ENCODE measurements around the gene CCL28.

The CCL28 gene

DNA sequence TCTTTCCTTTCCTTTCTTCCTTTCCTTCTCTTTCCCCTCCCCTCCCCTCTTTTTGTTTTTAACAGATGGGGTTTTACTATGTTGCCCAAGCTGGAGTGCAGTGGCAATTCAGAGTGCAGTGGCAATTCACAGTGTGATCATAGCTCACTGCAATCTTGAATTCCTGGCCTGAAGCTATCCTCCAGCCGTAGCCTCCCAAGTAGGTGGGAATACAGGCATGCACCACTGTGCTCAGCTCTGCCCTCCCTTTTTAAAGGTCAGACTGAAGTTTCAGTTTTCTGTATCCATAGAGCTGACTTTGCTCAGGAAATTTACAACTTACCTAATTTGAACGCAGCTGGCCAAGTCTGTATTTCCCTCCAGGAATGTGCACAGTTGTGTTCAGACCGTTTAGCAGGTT lies 696 bp downstream of the CCL28 start:
- TF ChIP-seq FOXP2 (optimal IDR thresholded peaks at IDR 0.05; ENCODE audit: borderline replicate concordance, extremely low read depth, extremely low read length, insufficient read depth) (no peak), SIN3A (IDR thresholded peaks at IDR 0.05; ENCODE audit: borderline replicate concordance, insufficient read depth, low read length) (no peak), POLR2AphosphoS5 (IDR thresholded peaks at IDR 0.05; ENCODE audit: low read depth, low read length) (no peak), TAF1 (IDR thresholded peaks at IDR 0.05; ENCODE audit: borderline replicate concordance, insufficient read depth, low read length) (no peak)
- TF ChIP-seq, protein P1, sequence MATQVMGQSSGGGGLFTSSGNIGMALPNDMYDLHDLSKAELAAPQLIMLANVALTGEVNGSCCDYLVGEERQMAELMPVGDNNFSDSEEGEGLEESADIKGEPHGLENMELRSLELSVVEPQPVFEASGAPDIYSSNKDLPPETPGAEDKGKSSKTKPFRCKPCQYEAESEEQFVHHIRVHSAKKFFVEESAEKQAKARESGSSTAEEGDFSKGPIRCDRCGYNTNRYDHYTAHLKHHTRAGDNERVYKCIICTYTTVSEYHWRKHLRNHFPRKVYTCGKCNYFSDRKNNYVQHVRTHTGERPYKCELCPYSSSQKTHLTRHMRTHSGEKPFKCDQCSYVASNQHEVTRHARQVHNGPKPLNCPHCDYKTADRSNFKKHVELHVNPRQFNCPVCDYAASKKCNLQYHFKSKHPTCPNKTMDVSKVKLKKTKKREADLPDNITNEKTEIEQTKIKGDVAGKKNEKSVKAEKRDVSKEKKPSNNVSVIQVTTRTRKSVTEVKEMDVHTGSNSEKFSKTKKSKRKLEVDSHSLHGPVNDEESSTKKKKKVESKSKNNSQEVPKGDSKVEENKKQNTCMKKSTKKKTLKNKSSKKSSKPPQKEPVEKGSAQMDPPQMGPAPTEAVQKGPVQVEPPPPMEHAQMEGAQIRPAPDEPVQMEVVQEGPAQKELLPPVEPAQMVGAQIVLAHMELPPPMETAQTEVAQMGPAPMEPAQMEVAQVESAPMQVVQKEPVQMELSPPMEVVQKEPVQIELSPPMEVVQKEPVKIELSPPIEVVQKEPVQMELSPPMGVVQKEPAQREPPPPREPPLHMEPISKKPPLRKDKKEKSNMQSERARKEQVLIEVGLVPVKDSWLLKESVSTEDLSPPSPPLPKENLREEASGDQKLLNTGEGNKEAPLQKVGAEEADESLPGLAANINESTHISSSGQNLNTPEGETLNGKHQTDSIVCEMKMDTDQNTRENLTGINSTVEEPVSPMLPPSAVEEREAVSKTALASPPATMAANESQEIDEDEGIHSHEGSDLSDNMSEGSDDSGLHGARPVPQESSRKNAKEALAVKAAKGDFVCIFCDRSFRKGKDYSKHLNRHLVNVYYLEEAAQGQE (IDR thresholded peaks at IDR 0.05; ENCODE audit: insufficient read depth in 1 of 2, low read depth in 2 of 2, low read length in 2 of 2): no peak

DNA sequence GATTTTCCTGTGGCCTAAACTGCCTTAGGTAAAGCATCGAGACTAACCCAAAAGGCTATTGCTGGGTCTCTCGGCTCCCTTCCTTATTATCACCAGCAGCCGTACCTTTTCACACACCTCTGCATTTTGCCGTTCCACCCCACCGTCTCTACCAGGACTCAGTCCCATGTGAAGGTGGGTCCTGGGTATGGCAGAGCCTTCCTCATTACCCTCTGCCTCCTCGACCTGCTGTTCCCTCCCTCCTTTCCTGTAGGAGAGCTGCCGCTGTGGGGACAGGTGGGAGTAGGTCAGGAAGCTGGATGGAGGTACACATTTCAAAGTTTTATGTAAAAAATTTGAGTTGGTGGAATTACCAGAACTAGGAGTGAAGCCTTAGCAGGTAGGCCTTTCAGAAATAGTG lies 1.8 kb downstream of the CCL28 start:
- TF ChIP-seq SIN3A (IDR thresholded peaks at IDR 0.05; ENCODE audit: borderline replicate concordance, insufficient read depth, low read length) (no peak), POLR2AphosphoS5 (IDR thresholded peaks at IDR 0.05; ENCODE audit: low read depth, low read length) (no peak), TAF1 (IDR thresholded peaks at IDR 0.05; ENCODE audit: borderline replicate concordance, insufficient read depth, low read length) (no peak), FOXP2 (optimal IDR thresholded peaks at IDR 0.05; ENCODE audit: borderline replicate concordance, extremely low read depth, extremely low read length, insufficient read depth) (no peak)
- TF ChIP-seq, protein P1 (IDR thresholded peaks at IDR 0.05; ENCODE audit: insufficient read depth in 1 of 2, low read depth in 2 of 2, low read length in 2 of 2): no peak

DNA sequence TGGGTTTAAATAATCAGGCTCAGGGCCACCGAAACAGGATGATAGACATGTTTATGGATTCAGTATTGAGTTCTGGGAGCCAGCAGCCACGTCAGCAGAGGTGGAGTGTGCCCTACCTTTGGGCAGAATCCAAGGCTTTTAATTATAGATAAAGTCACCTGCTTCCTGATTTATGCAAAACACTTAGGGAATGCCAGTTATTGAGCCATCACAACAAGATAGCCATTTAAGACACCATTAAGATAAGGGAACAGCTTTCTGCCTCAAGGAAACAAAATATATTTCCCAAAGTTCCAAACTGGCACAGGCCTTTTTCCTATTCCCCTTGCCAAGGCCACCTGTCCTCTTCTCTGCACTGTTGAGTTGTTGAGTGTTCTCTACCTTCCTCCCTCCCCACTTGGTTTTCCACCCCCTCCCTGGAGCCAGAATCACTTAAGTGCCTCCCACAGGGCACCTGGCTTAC lies 2.4 kb downstream of the CCL28 start:
- TF ChIP-seq FOXP2 (optimal IDR thresholded peaks at IDR 0.05; ENCODE audit: borderline replicate concordance, extremely low read depth, extremely low read length, insufficient read depth): no peak
- TF ChIP-seq, protein P1 (IDR thresholded peaks at IDR 0.05; ENCODE audit: insufficient read depth in 1 of 2, low read depth in 2 of 2, low read length in 2 of 2): no peak
- TF ChIP-seq SIN3A (IDR thresholded peaks at IDR 0.05; ENCODE audit: borderline replicate concordance, insufficient read depth, low read length): no peak
- TF ChIP-seq POLR2AphosphoS5 (IDR thresholded peaks at IDR 0.05; ENCODE audit: low read depth, low read length): no peak
- no peak for TF ChIP-seq TAF1 (IDR thresholded peaks at IDR 0.05; ENCODE audit: borderline replicate concordance, insufficient read depth, low read length)

DNA sequence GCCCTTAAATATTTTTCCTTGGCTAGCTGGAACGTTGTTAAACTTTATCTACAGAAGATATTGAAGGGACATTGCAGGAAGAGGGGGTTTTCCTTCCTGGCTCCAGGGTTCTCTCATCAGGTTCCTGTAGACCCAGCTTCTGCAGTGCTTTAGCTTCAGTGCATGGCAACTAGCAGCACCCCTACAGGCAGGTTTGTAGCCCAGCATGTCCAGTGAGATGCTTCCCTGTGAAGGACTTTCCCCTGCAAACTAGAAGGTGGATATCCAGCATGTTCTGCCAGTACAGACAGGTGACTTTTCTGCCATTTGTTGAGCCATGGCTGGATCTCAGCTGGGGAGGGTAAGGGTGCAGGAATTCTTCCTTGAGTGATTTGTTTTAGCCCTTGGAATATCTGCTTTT lies 10.4 kb downstream of the CCL28 start:
- no peak for TF ChIP-seq POLR2AphosphoS5 (IDR thresholded peaks at IDR 0.05; ENCODE audit: low read depth, low read length)

DNA sequence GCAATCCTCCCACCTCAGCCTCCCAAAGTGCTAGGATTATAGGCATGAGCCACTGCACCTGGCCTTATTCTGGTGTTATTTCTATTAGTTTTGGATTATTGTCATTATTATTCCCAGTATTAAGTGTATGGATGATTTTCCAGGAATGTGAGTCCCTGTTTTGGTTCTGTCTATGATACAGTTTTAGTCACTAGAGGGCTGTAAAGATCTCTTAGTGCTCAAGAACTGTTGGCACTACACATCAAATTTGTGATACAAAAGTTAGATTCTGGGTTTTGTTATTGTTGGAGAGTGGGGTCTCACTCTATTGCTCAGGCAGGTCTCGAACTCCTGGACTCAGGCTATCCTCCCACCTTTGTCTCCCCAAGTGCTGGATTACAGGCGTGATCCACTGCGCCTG lies 12.1 kb downstream of the CCL28 start:
- no peak for TF ChIP-seq TAF1 (IDR thresholded peaks at IDR 0.05; ENCODE audit: borderline replicate concordance, insufficient read depth, low read length)
- no peak for TF ChIP-seq FOXP2 (optimal IDR thresholded peaks at IDR 0.05; ENCODE audit: borderline replicate concordance, extremely low read depth, extremely low read length, insufficient read depth)
- TF ChIP-seq, protein P1 (IDR thresholded peaks at IDR 0.05; ENCODE audit: insufficient read depth in 1 of 2, low read depth in 2 of 2, low read length in 2 of 2): no peak
- TF ChIP-seq SIN3A (IDR thresholded peaks at IDR 0.05; ENCODE audit: borderline replicate concordance, insufficient read depth, low read length): no peak
- no peak for TF ChIP-seq POLR2AphosphoS5 (IDR thresholded peaks at IDR 0.05; ENCODE audit: low read depth, low read length)
